Stimulated activated CD4-positive, alpha-beta T cell treated with anti-CD3 and anti-CD28 coated beads, Interleukin-1b, Interleukin-23, amount 100 ng/mL, for 48 hours (primary cell): ENCODE results near the gene TOM1L1.

ENCODE experiments used
- DNase-seq: peaks from one replicate; pipeline ENCODE4 v3.0.0-alpha.2; 2020

Gene TOM1L1

GRCh38 chr17:54950116-54950515 is 49.5 kb downstream of the TOM1L1 start:
- DNase-seq = no peak

- DNase-seq = no peak
These were observed 50.6 kb downstream of the TOM1L1 start for GRCh38 chr17:54951286-54951685.

GRCh38 chr17:54956791-54957190 is 56.1 kb downstream of the TOM1L1 start:
- DNase-seq = no peak

- DNase-seq = peak; percentile 9
These were observed 67.1 kb downstream of the TOM1L1 start for GRCh38 chr17:54967621-54968261.

GRCh38 chr17:54968262-54968987 is 67.8 kb downstream of the TOM1L1 start, which contains the start of the genes COX11 and STXBP4:
TSS of gene COX11 (minus strand) at chr17:54968654. CDS start at chr17:54968646, 8 bp downstream.
TSS of gene STXBP4 (plus strand) at chr17:54968765. CDS start at chr17:54986220, 17,455 bp downstream.
- peak; percentile 94 for DNase-seq

- peak; percentile 19 for DNase-seq
These were observed 68.3 kb downstream of the TOM1L1 start for GRCh38 chr17:54968988-54969332.

GRCh38 chr17:54969658-54970572 is 69.3 kb downstream of the TOM1L1 start:
- no peak for DNase-seq

- no peak for DNase-seq
These were observed 70.5 kb downstream of the TOM1L1 start for GRCh38 chr17:54971147-54971546.

GRCh38 chr17:54971901-54972300 is 71.2 kb downstream of the TOM1L1 start:
- DNase-seq = no peak

GRCh38 chr17:54972406-54973138 is 71.9 kb downstream of the TOM1L1 start:
- DNase-seq = no peak

- no peak for DNase-seq
These were observed 74.1 kb downstream of the TOM1L1 start for GRCh38 chr17:54974759-54975158.

GRCh38 chr17:54976316-54976715 is 75.7 kb downstream of the TOM1L1 start:
- no peak for DNase-seq

GRCh38 chr17:54977744-54978143 is 77.1 kb downstream of the TOM1L1 start:
- DNase-seq = no peak

- no peak for DNase-seq
These were observed 79.0 kb downstream of the TOM1L1 start for GRCh38 chr17:54979657-54980056.

GRCh38 chr17:54980375-54980774 is 79.7 kb downstream of the TOM1L1 start:
- no peak for DNase-seq

GRCh38 chr17:54982399-54982798 is 81.7 kb downstream of the TOM1L1 start:
- no peak for DNase-seq

GRCh38 chr17:54983260-54983659 is 82.6 kb downstream of the TOM1L1 start:
- no peak for DNase-seq

GRCh38 chr17:54985476-54985875 is 84.8 kb downstream of the TOM1L1 start:
- DNase-seq = no peak

GRCh38 chr17:54990118-54990517 is 89.5 kb downstream of the TOM1L1 start:
- no peak for DNase-seq

- DNase-seq = no peak
These were observed 90.9 kb downstream of the TOM1L1 start for GRCh38 chr17:54991567-54991966.

- DNase-seq = no peak
These were observed 92.4 kb downstream of the TOM1L1 start for GRCh38 chr17:54992797-54993639.

- DNase-seq = no peak
These were observed 95.8 kb downstream of the TOM1L1 start for GRCh38 chr17:54996441-54996840.
